ENCODE data around the gene DDC. TPM values are rescaled to one million over a fixed set of nuclear protein-coding genes. Genes with fewer than 3 reads are reported as not detected.

The DDC gene
- total RNA-seq, 1 experiment from 2014 or later = not detected

GRCh38 chr7:50466815-50467585 lies 98.2 kb downstream of the DDC start:
- peaks cover 2 to 5% of the 10 kb centered on the region in 2 experiments; a peak in 3 of 4 replicates for H3K4me1 ChIP-seq (ENCODE audit: control insufficient read depth in 1 of 2, insufficient read depth in 2 of 2, low read length in 2 of 2)
- H2AFZ ChIP-seq (ENCODE audit: low read depth, low read length, poor library complexity, severe bottlenecking) = peak overlapping the region; percentile 89
- H4K20me1 ChIP-seq (ENCODE audit: insufficient read depth) = no peaks in the 10 kb centered on the region
- no peaks in the 10 kb centered on the region for H3K79me2 ChIP-seq (ENCODE audit: insufficient read depth, low read length)
- H3K27ac ChIP-seq (ENCODE audit: low read depth, low read length) = no peak overlapping the region
- TF ChIP-seq ELF1 (IDR thresholded peaks at IDR 0.05; ENCODE audit: borderline replicate concordance, low read depth) (no peak), POLR2AphosphoS5 (IDR thresholded peaks at IDR 0.05; ENCODE audit: low read depth, low read length) (no peak), TCF7L2 (IDR thresholded peaks at IDR 0.05; ENCODE audit: borderline replicate concordance, extremely low read depth, insufficient read depth, insufficient read length) (no peak), SIN3A (IDR thresholded peaks at IDR 0.05; ENCODE audit: low read depth) (no peak), CEBPB (IDR thresholded peaks at IDR 0.05; ENCODE audit: low read depth) (no peak), EZH2phosphoT487 (IDR thresholded peaks at IDR 0.05; ENCODE audit: borderline replicate concordance) (no peak), SP1 (IDR thresholded peaks at IDR 0.05; ENCODE audit: low read depth) (no peak)
- DNase-seq (ENCODE audit: low read depth, low spot score) (no peak), ATAC-seq (no peak)
- BruUV-seq (replicated peaks) = no TSS peak
- ChIA-PET RAD21 (ENCODE audit: low non-redundant PET in 1 of 2, low total read pairs in 2 of 2, uncharacterized antibody in 2 of 2, unreplicated experiment in 2 of 2) (interaction anchor here in 1 of 2 experiments (0.9 kb wide), 1 partner anchor 694 kb away, joined by 4 read pairs; no protein-coding TSS in a partner anchor), CTCF (interaction anchor here (1.6 to 4.2 kb wide), 3 partner anchors 213 to 694 kb away, joined by 13 to 22 read pairs (median 14); no protein-coding TSS in a partner anchor), POLR2A (interaction anchor here (1.0 kb wide), 1 partner anchor 694 kb away, joined by 3 read pairs; no protein-coding TSS in a partner anchor)
- intact Hi-C loops (cut with micrococcal nuclease) = no loop called here
- H3K4me2 ChIP-seq (ENCODE audit: low read length) = no peak overlapping the region
- H3K27me3 ChIP-seq (ENCODE audit: insufficient read depth, low read length) = no peaks in the 10 kb centered on the region
- H3K9me3 ChIP-seq (ENCODE audit: control insufficient read depth in 1 of 2, insufficient read depth in 1 of 2, low read depth in 1 of 2, low read length in 2 of 2) = no peaks in the 10 kb centered on the region
- H3K9me2 ChIP-seq (ENCODE audit: insufficient read depth) = no peaks in the 10 kb centered on the region
- no peak overlapping the region for H3K9ac ChIP-seq (ENCODE audit: low read length)
- no peak overlapping the region for H3K4me3 ChIP-seq (replicated peaks in 1 of 2; ENCODE audit: low read depth in 1 of 2, low read length in 2 of 2)
- no peaks in the 10 kb centered on the region for H3K36me3 ChIP-seq (ENCODE audit: control insufficient read depth in 1 of 2, insufficient read depth in 2 of 2, low read length in 2 of 2)

- no TSS peak for BruUV-seq (replicated peaks)
- Histone ChIP-seq H3K27ac (ENCODE audit: low read depth, low read length) (no peak overlapping the region), H3K27me3 (ENCODE audit: insufficient read depth, low read length) (0 out of 2 replicates have a peak, but pooled peaks cover 2% of the 10 kb centered on the region), H3K9me2 (ENCODE audit: insufficient read depth) (no peaks in the 10 kb centered on the region), H3K36me3 (ENCODE audit: control insufficient read depth in 1 of 2, insufficient read depth in 2 of 2, low read length in 2 of 2) (no peaks in the 10 kb centered on the region), H4K20me1 (ENCODE audit: insufficient read depth) (no peaks in the 10 kb centered on the region), H3K9me3 (ENCODE audit: control insufficient read depth in 1 of 2, insufficient read depth in 1 of 2, low read depth in 1 of 2, low read length in 2 of 2) (no peaks in the 10 kb centered on the region), H3K9ac (ENCODE audit: low read length) (no peak overlapping the region), H3K4me2 (ENCODE audit: low read length) (no peak overlapping the region), H2AFZ (ENCODE audit: low read depth, low read length, poor library complexity, severe bottlenecking) (no peak overlapping the region), H3K4me3 (replicated peaks in 1 of 2; ENCODE audit: low read depth in 1 of 2, low read length in 2 of 2) (no peak overlapping the region), H3K79me2 (ENCODE audit: insufficient read depth, low read length) (no peaks in the 10 kb centered on the region), H3K4me1 (ENCODE audit: control insufficient read depth in 1 of 2, insufficient read depth in 2 of 2, low read length in 2 of 2) (peaks cover 2 to 5% of the 10 kb centered on the region in 2 experiments; a peak in 3 of 4 replicates)
- TF ChIP-seq SP1 (IDR thresholded peaks at IDR 0.05; ENCODE audit: low read depth) (no peak), SIN3A (IDR thresholded peaks at IDR 0.05; ENCODE audit: low read depth) (no peak), SRF (IDR thresholded peaks at IDR 0.05; ENCODE audit: low read depth) (no peak), CEBPB (IDR thresholded peaks at IDR 0.05; ENCODE audit: low read depth) (no peak), TCF7L2 (IDR thresholded peaks at IDR 0.05; ENCODE audit: borderline replicate concordance, extremely low read depth, insufficient read depth, insufficient read length) (no peak), YY1 (IDR thresholded peaks at IDR 0.05; ENCODE audit: extremely low read depth, insufficient replicate concordance, low read depth, low read length) (no peak), FOSL1 (IDR thresholded peaks at IDR 0.05; ENCODE audit: low read depth) (no peak), EGR1 (IDR thresholded peaks at IDR 0.05; ENCODE audit: low read depth) (no peak), POLR2AphosphoS5 (IDR thresholded peaks at IDR 0.05; ENCODE audit: low read depth, low read length) (no peak)
- TF ChIP-seq, protein P1, sequence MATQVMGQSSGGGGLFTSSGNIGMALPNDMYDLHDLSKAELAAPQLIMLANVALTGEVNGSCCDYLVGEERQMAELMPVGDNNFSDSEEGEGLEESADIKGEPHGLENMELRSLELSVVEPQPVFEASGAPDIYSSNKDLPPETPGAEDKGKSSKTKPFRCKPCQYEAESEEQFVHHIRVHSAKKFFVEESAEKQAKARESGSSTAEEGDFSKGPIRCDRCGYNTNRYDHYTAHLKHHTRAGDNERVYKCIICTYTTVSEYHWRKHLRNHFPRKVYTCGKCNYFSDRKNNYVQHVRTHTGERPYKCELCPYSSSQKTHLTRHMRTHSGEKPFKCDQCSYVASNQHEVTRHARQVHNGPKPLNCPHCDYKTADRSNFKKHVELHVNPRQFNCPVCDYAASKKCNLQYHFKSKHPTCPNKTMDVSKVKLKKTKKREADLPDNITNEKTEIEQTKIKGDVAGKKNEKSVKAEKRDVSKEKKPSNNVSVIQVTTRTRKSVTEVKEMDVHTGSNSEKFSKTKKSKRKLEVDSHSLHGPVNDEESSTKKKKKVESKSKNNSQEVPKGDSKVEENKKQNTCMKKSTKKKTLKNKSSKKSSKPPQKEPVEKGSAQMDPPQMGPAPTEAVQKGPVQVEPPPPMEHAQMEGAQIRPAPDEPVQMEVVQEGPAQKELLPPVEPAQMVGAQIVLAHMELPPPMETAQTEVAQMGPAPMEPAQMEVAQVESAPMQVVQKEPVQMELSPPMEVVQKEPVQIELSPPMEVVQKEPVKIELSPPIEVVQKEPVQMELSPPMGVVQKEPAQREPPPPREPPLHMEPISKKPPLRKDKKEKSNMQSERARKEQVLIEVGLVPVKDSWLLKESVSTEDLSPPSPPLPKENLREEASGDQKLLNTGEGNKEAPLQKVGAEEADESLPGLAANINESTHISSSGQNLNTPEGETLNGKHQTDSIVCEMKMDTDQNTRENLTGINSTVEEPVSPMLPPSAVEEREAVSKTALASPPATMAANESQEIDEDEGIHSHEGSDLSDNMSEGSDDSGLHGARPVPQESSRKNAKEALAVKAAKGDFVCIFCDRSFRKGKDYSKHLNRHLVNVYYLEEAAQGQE (IDR thresholded peaks at IDR 0.05; ENCODE audit: low read depth) = no peak
- DNase-seq (ENCODE audit: low read depth, low spot score) (no peak), ATAC-seq (no peak)
- intact Hi-C loops (cut with micrococcal nuclease) = no loop called here
- RAD21 ChIA-PET (ENCODE audit: low non-redundant PET in 1 of 2, low total read pairs in 2 of 2, uncharacterized antibody in 2 of 2, unreplicated experiment in 2 of 2) = no interaction called here
- CTCF ChIA-PET = no interaction called here
- POLR2A ChIA-PET = no interaction called here
These were observed 102.2 kb downstream of the DDC start for GRCh38 chr7:50463035-50463434.

All from HCT116 (cell line).